Naive thymus-derived CD8-positive, alpha-beta T cell (primary cell): ENCODE measurements around the gene VPS9D1. TPM values are rescaled to one million over a fixed set of nuclear protein-coding genes. Genes with fewer than 3 reads are reported as not detected.

Source experiments
- ATAC-seq, 2 donors: fragments of 150-1000 bp; cut with Tn5 transposase in 1 of 2; sonication (Bioruptor Pico), chemical (Tn5 transposase) in 1 of 2; 1 replicate in 1 of 2; 2 replicates in 1 of 2; pipeline ENCODE4 v1.10.0; 2021; ENCODE audit warnings: mild to moderate bottlenecking in 2 of 2, moderate library complexity in 2 of 2
- POLR2A ChIA-PET: fragments of 350-600 bp; sonication (Branson Sonifier 250); formaldehyde crosslinking; loops from one replicate; lab custom pipeline; 2021; ENCODE audit warnings: antibody characterized with exemption; lab: Charles Lee
- DNase-seq, 10 donors: peaks; one replicate each; pipeline versions ENCODE4 v3.0.0 to v3.0.0-alpha.2; 2020 to 2022
- H3K27ac Mint-ChIP-seq, 10 donors: one replicate each; pipeline ENCODE4 v1.8.0; 2020 to 2022; ENCODE audit warnings: mild to moderate bottlenecking in 10 of 10, mixed read lengths in 10 of 10, moderate library complexity in 4 of 10, inconsistent platforms in 1 of 10
- H3K27me3 Mint-ChIP-seq, 5 donors: one replicate each; pipeline ENCODE4 v1.8.0; 2021 to 2022; ENCODE audit warnings: mixed read lengths in 5 of 5
- H3K36me3 Mint-ChIP-seq, 3 donors: one replicate each; pipeline ENCODE4 v1.8.0; 2020 to 2022; ENCODE audit warnings: mixed read lengths in 3 of 3, mild to moderate bottlenecking in 2 of 3, inconsistent platforms in 1 of 3
- H3K4me1 Mint-ChIP-seq, 4 donors: one replicate each; pipeline ENCODE4 v1.8.0; 2021 to 2022; ENCODE audit warnings: mixed read lengths in 4 of 4
- H3K4me3 Mint-ChIP-seq, 10 donors: one replicate each; pipeline ENCODE4 v1.8.0; 2020 to 2022; ENCODE audit warnings: mild to moderate bottlenecking in 10 of 10, mixed read lengths in 10 of 10, moderate library complexity in 6 of 10, inconsistent platforms in 1 of 10
- H3K9me3 Mint-ChIP-seq, 9 donors: one replicate each; pipeline ENCODE4 v1.8.0; 2020 to 2022; ENCODE audit warnings: mixed read lengths in 9 of 9, mild to moderate bottlenecking in 3 of 9, inconsistent platforms in 1 of 9, moderate library complexity in 1 of 9
- polyA plus RNA-seq, 3 donors: library from polyadenylated mRNA; unstranded; fragments of 300-500 nt; fragmentation: Illumina TruSeq; gene quantifications; one replicate each; pipeline ENCODE4 v1.2.3, GENCODE V29; 2021
- total RNA-seq, 8 experiments: library from RNA in 2 of 8; stranded (reverse) in 2 of 8; gene quantifications; one replicate each; pipeline ENCODE4 v1.2.3 and lab custom pipeline; 2021 to 2026

VPS9D1 gene
- total and polyA plus RNA-seq, 5 experiments from 2014 or later: 0.53 to 17.0 (median 1.3) TPM

DNA sequence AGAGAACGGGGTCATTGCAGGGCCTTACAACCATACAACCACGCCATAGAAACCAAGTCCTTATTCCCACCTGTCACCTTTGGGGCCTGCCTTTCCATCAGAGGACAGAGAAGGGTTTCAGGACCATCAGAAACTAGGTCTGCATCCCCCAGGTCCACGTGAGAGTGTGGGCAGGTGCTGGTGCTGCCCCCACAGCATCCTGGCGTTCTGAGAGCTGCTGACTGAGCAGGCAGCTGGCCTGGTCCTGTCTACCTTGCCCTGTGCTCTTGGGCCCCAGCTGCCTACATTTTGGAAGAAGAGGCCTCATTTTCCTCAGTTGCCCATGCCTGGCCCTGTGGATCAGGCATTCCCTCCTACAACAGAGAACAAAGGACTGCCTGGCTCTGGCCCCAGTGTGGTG lies 22.2 kb upstream of the VPS9D1 start:
- H3K36me3 Mint-ChIP-seq: peaks cover 0 to 34% (median 12%) of the 10 kb centered on the region in 3 donors
- POLR2A ChIA-PET: interaction anchor here (0.7 to 14.8 kb wide), 12 partner anchors 11 to 174 kb away, joined by 3 to 235 read pairs (median 9); partner anchors contain the start of genes TCF25, VPS9D1 and ZNF276
- ATAC-seq (no peak), DNase-seq (no peak)
- no peaks in the 10 kb centered on the region for H3K27me3 Mint-ChIP-seq
- peak overlapping the region in 9 of 10 donors; percentile 67 to 88 (median 81) for H3K27ac Mint-ChIP-seq
- peaks cover 4 to 72% (median 19%) of the 10 kb centered on the region in 4 donors for H3K4me1 Mint-ChIP-seq
- H3K9me3 Mint-ChIP-seq: no peaks in the 10 kb centered on the region
- peak overlapping the region in 1 of 10 donors; percentile 45 for H3K4me3 Mint-ChIP-seq

DNA sequence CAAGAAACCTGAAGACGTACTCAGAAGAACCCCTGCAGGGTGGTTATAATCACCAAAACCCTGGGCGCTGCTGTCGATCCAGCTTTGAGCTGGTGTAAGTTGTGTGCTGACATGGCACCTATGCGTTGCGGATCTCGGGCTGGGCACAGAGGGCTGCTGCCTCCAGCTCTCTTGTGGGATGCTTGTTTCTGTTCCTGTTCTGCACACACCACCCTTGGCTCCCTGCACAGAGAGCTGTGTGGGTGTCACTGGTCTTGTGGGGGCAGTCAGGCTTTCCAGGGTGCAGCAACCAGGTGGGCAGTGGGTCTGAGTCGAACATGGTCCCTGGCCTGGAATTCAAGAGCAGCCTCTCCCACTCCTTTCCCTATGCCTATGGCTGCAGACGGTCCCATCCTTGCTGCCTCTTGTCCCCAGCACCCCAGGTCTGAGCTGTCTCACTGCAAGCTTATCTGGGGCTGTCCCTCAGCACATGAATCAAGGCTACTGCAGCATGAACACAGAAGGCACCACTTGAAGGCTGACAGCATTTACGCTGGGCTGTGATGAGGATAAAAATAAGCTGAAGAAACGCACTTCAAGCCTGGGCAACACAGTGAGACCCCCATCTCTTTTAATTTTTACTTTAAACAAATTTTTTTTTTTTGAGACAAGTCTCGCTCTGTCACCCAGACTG lies 20.8 kb upstream of the VPS9D1 start:
- peaks cover 8 to 73% (median 30%) of the 10 kb centered on the region in 4 donors for H3K4me1 Mint-ChIP-seq
- POLR2A ChIA-PET: interaction anchor here (0.6 to 14.8 kb wide), 11 partner anchors 9 to 207 kb away, joined by 3 to 235 read pairs (median 10); partner anchors contain the start of genes CDK10, VPS9D1 and ZNF276
- no peaks in the 10 kb centered on the region for H3K27me3 Mint-ChIP-seq
- H3K27ac Mint-ChIP-seq: peak overlapping the region; percentile 43 to 92 (median 68)
- H3K36me3 Mint-ChIP-seq: peaks cover 0 to 46% (median 23%) of the 10 kb centered on the region in 3 donors
- no peak overlapping the region for H3K4me3 Mint-ChIP-seq
- H3K9me3 Mint-ChIP-seq: no peaks in the 10 kb centered on the region
- DNase-seq (no peak), ATAC-seq (peak in 1 of 2 donors; percentile 9)

DNA sequence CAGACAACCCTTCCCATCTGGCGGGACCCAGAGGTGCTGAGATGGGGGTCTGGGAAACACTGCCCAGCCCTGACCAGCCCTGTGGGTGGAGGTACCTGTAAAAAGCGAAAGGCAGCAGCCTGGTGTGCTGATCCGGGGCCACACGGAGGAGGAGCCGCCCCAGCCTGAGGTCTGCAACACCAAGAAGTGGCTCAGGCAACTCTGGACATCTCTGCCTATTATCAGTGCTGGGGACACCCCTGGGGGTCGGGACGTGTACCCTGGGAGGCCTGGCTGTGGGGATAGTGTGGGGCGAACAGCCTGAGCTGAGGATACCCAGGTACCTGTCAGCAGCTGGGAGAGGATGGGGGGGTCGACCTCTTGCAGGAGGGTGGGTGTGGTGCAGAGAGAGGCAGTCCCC lies 18.7 kb upstream of the VPS9D1 start:
- ATAC-seq (no peak), DNase-seq (no peak)
- Mint-ChIP-seq H3K4me3 (peak overlapping the region in 1 of 10 donors; percentile 2), H3K36me3 (peaks cover 0 to 67% (median 31%) of the 10 kb centered on the region in 3 donors), H3K27me3 (no peaks in the 10 kb centered on the region), H3K27ac (peak overlapping the region in 5 of 10 donors; percentile 9 to 63 (median 53)), H3K9me3 (no peaks in the 10 kb centered on the region), H3K4me1 (peaks cover 11 to 77% (median 33%) of the 10 kb centered on the region in 4 donors)
- POLR2A ChIA-PET: interaction anchor here (1.1 to 14.8 kb wide), 6 partner anchors 11 to 47 kb away, joined by 3 to 235 read pairs (median 6); partner anchors contain the start of genes VPS9D1 and ZNF276

DNA sequence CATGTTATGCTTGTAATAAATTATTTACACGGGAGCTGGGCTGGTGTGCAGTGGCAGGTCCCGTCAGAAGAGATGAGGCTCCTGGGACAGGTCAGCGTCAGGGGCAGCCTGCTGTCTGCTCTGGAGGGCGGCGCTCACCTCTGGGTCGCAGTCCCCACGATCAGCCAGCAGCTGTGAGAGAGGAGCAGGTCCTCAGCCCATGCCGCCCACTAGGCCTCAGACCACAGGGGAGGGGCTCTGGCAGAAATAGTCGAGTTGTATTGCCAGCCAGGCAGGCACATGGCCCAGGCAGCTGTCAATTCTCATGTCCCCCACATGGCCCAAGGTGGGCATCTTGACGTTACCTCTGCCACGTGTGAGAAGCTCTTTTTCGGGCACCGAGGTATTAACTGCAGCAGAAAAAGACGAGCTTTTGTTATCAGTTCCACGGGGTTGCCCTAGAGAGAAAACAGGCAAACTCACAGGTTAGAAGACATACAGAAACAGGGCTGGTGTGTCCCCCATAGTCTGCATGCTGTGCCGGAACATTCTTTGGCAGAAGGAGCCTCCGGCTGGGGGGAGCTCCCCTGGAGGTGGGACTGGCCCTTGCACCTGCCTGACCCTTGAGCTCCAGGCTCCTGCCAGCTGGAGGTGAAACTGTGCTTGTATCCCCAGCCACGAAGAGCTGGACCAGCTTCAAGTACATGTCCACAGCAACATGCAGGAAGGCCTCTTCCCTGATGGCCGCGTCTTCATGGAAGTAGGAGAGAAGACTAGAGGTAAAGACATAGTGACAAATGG lies 18.0 kb upstream of the VPS9D1 start:
- Mint-ChIP-seq H3K4me1 (peaks cover 13 to 76% (median 33%) of the 10 kb centered on the region in 4 donors), H3K36me3 (peaks cover 0 to 74% (median 36%) of the 10 kb centered on the region in 3 donors), H3K27me3 (no peaks in the 10 kb centered on the region), H3K9me3 (no peaks in the 10 kb centered on the region), H3K4me3 (peak overlapping the region in 3 of 10 donors; percentile 2 to 55 (median 10)), H3K27ac (peak overlapping the region in 4 of 10 donors; percentile 41 to 86 (median 48))
- POLR2A ChIA-PET: interaction anchor here (0.6 to 14.8 kb wide), 9 partner anchors 11 to 135 kb away, joined by 3 to 235 read pairs (median 5); partner anchors contain the start of genes TCF25, VPS9D1 and ZNF276
- no peak for DNase-seq
- no peak for ATAC-seq

DNA sequence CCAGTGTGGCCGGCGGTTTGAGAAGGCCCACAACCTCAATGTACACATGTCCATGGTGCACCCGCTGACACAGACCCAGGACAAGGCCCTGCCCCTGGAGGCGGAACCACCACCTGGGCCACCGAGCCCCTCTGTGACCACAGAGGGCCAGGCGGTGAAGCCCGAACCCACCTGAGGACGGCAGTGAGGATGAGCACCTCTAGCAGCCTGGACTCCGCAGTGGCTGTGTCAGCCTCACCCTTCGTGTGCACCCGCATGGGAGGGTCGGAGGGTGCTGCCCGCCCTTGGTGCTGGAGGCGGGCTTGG lies 17.3 kb upstream of the VPS9D1 start:
- POLR2A ChIA-PET: interaction anchor here (0.9 to 14.8 kb wide), 8 partner anchors 12 to 128 kb away, joined by 3 to 235 read pairs (median 4); no protein-coding TSS in a partner anchor
- H3K9me3 Mint-ChIP-seq: no peaks in the 10 kb centered on the region
- H3K27ac Mint-ChIP-seq: peak overlapping the region in 8 of 10 donors; percentile 60 to 92 (median 81)
- DNase-seq (no peak), ATAC-seq (no peak)
- H3K4me1 Mint-ChIP-seq: peaks cover 14 to 75% (median 32%) of the 10 kb centered on the region in 4 donors
- H3K4me3 Mint-ChIP-seq: peak overlapping the region in 3 of 10 donors; percentile 41 to 77 (median 62)
- no peaks in the 10 kb centered on the region for H3K27me3 Mint-ChIP-seq
- H3K36me3 Mint-ChIP-seq: peaks cover 0 to 81% (median 39%) of the 10 kb centered on the region in 3 donors

DNA sequence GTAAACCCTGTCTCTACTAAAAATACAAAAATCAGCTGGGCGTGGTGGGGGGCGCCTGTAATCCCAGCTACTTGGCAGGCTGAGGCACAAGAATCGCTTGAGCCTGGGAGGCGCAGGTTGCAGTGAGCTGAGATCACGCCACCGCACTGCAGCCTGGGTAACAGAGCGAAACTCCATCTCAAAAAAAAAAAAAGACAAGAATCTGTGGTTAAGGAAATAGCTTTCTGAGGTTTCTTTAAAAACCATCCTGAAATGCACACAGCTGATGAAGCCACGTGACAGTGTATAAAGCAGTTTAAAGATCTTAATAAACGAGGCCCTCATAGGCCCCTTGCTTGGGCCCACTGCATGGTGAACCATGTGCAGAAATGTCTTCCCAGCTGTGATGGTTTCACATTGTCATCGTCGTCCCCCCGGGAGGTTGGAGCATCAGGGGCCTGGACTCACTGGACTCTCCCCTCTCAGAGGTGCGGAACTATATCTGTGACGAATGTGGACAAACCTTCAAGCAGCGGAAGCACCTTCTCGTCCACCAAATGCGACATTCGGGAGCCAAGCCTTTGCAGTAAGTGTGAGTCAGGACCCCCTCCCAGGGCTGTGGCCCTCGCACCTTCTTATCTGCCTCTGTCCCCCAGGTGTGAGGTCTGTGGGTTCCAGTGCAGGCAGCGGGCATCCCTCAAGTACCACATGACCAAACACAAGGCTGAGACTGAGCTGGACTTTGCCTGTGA lies 16.8 kb upstream of the VPS9D1 start:
- H3K4me3 Mint-ChIP-seq: peak overlapping the region; percentile 26 to 83 (median 54)
- peak in 8 of 10 donors; percentile 37 to 79 (median 58) for DNase-seq
- POLR2A ChIA-PET: interaction anchor here (0.9 to 14.8 kb wide), 9 partner anchors 10 to 128 kb away, joined by 3 to 235 read pairs (median 3); partner anchors contain the start of gene SPATA2L
- H3K9me3 Mint-ChIP-seq: no peaks in the 10 kb centered on the region
- peak overlapping the region; percentile 60 to 92 (median 82) for H3K27ac Mint-ChIP-seq
- peaks cover 17 to 75% (median 33%) of the 10 kb centered on the region in 4 donors for H3K4me1 Mint-ChIP-seq
- peaks cover 0 to 86% (median 40%) of the 10 kb centered on the region in 3 donors for H3K36me3 Mint-ChIP-seq
- ATAC-seq: peak; percentile 72 to 88
- no peaks in the 10 kb centered on the region for H3K27me3 Mint-ChIP-seq

DNA sequence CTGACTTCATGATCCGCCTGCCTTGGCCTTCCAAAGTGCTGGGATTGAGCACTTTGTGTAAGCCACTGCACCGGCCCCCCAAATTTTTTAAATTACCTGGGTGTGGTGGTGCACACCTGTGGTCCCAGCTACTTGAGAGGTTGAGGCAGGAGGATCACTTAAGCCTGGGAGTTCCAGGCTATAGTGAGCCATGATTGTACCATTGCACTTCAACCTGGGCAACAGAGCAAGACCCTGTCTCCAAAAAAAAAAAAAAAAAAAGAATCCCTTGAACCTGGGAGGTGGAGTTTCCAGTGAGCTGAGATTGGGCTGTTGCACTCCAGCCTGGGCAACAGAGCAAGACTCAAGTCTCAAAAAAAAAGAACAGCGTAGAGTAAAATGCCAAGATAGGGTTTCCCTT lies 15.9 kb upstream of the VPS9D1 start:
- DNase-seq: no peak
- no peak for ATAC-seq
- POLR2A ChIA-PET: interaction anchor here (0.6 to 14.8 kb wide), 6 partner anchors 10 to 49 kb away, joined by 3 to 235 read pairs (median 5); partner anchors contain the start of gene SPATA2L
- H3K4me1 Mint-ChIP-seq: peaks cover 23 to 83% (median 40%) of the 10 kb centered on the region in 4 donors
- H3K9me3 Mint-ChIP-seq: no peaks in the 10 kb centered on the region
- peak overlapping the region in 9 of 10 donors; percentile 25 to 92 (median 79) for H3K27ac Mint-ChIP-seq
- H3K4me3 Mint-ChIP-seq: peak overlapping the region in 8 of 10 donors; percentile 29 to 83 (median 60)
- no peaks in the 10 kb centered on the region for H3K27me3 Mint-ChIP-seq
- peaks cover 0 to 96% (median 46%) of the 10 kb centered on the region in 3 donors for H3K36me3 Mint-ChIP-seq

DNA sequence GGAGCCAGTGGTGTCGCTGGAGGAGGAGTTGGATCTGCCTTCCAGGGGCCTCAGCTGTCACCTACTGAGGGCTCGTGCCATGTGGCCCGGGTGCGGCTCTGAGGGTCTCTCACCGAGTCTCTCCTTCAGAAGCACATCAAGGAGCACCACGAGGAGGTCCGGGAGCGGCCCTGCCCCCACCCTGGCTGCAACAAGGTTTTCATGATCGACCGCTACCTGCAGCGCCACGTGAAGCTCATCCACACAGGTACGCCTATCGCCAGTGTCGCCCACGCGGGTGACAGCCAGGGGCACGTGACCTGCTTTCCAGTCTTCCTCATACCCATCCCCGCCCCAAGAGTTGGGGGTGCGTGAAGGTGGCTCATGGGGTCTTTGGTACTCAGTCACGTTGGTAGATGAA lies 13.1 kb upstream of the VPS9D1 start:
- ATAC-seq: no peak
- Mint-ChIP-seq H3K27me3 (no peaks in the 10 kb centered on the region), H3K4me1 (peaks cover 25 to 89% (median 43%) of the 10 kb centered on the region in 4 donors), H3K27ac (peak overlapping the region in 2 of 10 donors; percentile 15 to 27), H3K4me3 (no peak overlapping the region), H3K36me3 (peaks cover 0 to 95% (median 43%) of the 10 kb centered on the region in 3 donors), H3K9me3 (no peaks in the 10 kb centered on the region)
- POLR2A ChIA-PET: interaction anchor here (0.6 to 14.8 kb wide), 7 partner anchors 8 to 50 kb away, joined by 3 to 235 read pairs (median 5); no protein-coding TSS in a partner anchor
- no peak for DNase-seq

DNA sequence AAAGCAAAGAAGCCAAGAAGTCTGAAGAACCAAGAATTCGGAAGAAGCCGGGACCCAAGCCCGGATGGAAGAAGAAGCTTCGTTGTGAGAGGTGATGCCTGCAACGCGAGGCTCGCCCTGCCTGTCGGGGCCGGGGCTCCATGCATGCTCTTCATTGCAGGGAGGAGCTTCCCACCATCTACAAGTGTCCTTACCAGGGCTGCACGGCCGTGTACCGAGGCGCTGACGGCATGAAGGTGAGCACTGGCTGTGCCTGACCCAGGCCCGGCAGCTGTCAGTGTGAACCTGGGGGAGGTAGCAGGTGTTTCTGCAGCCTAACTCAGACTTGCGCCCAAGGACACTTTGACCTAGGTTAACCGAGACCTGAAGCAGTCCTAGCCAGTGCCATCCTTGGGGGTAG lies 12.6 kb upstream of the VPS9D1 start:
- ATAC-seq: no peak
- H3K9me3 Mint-ChIP-seq: no peaks in the 10 kb centered on the region
- H3K27me3 Mint-ChIP-seq: no peaks in the 10 kb centered on the region
- no peak for DNase-seq
- peak overlapping the region in 1 of 10 donors; percentile 47 for H3K4me3 Mint-ChIP-seq
- H3K4me1 Mint-ChIP-seq: peaks cover 25 to 88% (median 42%) of the 10 kb centered on the region in 4 donors
- POLR2A ChIA-PET: interaction anchor here (0.6 to 14.8 kb wide), 7 partner anchors 7 to 50 kb away, joined by 3 to 235 read pairs (median 5); no protein-coding TSS in a partner anchor
- H3K36me3 Mint-ChIP-seq: peaks cover 0 to 95% (median 39%) of the 10 kb centered on the region in 3 donors
- H3K27ac Mint-ChIP-seq: peak overlapping the region in 1 of 10 donors; percentile 43

DNA sequence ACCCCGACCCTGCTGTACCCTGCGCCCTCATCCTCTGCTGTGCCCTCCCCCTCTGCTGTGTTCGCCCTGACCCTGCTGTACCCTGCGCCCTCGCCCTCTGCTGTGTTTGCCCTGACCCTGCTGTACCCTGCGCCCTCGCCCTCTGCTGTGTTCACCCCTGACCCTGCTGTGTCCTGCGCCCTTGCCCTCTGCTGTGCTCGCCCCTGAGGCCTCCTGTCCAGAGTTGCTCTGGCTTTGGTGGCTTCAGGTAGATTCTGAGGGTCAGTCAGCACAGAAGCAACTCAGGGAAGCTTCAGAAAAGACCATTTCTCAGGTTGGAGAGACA lies 12.2 kb upstream of the VPS9D1 start:
- ATAC-seq (no peak), DNase-seq (no peak)
- Mint-ChIP-seq H3K4me1 (peaks cover 25 to 86% (median 42%) of the 10 kb centered on the region in 4 donors), H3K36me3 (peaks cover 0 to 95% (median 37%) of the 10 kb centered on the region in 3 donors), H3K9me3 (no peaks in the 10 kb centered on the region), H3K27me3 (no peaks in the 10 kb centered on the region), H3K27ac (peak overlapping the region in 5 of 10 donors; percentile 35 to 76 (median 61)), H3K4me3 (peak overlapping the region in 1 of 10 donors; percentile 47)
- POLR2A ChIA-PET: interaction anchor here (0.8 to 14.8 kb wide), 5 partner anchors 7 to 34 kb away, joined by 3 to 235 read pairs (median 5); no protein-coding TSS in a partner anchor
